HG03575 (cell line): Measurements from ENCODE around the gene MYB.
"Not testable (repeated sequence)": the region's sequence is repeated elsewhere in the genome, so short reads cannot be mapped to it uniquely, and the experiment has no call there.

ENCODE experiments used
- ATAC-seq: cut with Tn5 transposase; IDR thresholded peaks from one replicate; pipeline ENCODE4 v1.9.1; 2021; ENCODE audit not compliant: unreplicated experiment, insufficient number of reproducible peaks, low FRiP score; ENCODE audit errors: extremely low read depth

The MYB gene

GRCh38 chr6:135161411-135162395 is 19.4 kb upstream of the MYB start:
- ATAC-seq: no peak

GRCh38 chr6:135162678-135163439 is 18.2 kb upstream of the MYB start:
- no peak for ATAC-seq

DNA sequence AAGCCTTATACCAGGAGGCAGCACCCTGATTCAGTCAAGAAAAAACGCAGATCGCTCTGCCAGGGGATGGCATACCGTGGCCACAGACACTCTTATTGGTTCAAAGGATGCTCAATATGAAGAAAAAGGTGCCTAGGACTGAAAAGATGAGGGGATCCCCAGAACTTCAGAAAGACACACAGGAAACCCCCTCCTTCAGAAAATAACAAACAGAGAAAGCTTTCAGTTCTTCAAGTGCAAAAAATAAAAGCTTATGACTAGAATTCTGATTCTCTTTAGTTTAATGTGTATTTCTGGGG is 17.7 kb upstream of the MYB start:
- peak; percentile 45 for ATAC-seq

DNA sequence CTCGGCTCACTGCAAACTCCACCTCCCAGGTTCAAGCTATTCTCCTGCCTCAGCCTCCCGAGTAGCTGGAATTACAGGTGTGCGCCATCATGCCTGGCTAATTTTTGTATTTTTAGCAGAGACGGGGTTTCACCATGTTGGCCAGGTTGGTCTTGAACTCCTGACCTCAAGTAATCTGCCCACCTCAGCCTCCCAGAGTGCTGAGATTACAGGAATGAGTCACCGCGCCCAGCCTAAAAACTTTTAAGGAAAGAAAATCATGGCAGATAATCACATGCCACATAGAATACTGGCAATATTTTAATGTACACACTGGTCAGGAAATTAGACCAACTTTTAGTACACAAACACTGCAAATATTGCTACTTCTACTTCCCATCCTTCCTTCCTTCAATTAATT is 16.7 kb upstream of the MYB start:
- not testable (repeated sequence) for ATAC-seq

- no peak for ATAC-seq
Observed at GRCh38 chr6:135165031-135165430, 16.1 kb upstream of the MYB start.

DNA sequence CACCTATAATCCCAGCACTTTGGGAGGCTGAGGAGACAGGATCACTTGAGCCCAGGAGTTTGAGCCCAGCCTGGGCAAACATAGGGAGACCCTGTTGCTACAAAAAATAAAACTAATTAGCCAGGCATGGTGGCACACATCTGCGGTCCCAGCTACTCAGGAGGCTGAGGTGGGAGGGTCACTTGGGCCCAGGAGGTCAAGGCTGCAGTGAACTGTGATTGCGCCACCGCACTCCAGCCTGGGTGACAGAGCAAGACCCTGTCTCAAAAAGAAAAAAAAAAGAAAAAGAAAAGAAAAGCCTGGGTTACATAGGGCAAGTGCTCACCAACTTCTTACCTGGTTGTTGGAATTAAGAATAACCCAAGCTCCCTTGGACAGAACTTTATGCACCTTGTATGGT is 14.6 kb upstream of the MYB start:
- ATAC-seq: no peak

DNA sequence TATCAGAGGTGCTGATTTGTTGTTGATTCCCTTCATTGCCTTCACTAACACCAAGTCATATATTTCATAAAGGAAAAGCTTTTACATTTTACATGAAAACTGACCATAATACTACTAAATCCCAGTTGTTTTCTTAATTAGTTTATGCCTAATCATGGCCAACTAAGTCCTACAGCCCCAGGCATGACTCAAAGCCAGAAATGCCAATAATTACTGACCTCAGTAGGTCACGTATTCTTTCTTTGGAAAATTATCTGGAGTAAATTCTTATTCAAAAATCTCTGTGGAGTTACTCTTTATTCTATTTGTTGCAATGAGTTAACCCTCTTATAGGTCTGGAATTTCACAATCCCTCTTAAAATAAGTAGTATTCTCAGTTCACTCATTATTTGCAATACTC is 13.5 kb upstream of the MYB start:
- ATAC-seq: no peak

DNA sequence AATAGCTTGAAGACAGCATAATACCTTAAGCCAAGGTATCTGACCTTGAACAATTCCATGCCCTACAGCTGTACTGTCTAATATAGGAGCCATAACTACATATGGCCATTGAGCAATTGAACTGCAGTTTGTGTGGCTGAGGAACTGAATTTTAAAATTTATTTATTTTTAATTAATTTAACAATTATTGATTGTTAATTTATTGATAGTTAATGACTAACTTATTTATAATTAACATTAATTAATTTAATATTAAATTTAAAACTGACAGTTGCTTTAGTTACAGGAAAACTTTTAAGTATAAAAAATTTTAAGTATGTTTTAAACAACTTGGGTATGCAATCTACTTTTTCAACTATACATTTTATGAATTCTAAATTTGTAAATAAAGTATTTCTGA is 12.3 kb upstream of the MYB start:
- ATAC-seq: no peak

- no peak for ATAC-seq
Observed at GRCh38 chr6:135170238-135170637, 10.9 kb upstream of the MYB start.

DNA sequence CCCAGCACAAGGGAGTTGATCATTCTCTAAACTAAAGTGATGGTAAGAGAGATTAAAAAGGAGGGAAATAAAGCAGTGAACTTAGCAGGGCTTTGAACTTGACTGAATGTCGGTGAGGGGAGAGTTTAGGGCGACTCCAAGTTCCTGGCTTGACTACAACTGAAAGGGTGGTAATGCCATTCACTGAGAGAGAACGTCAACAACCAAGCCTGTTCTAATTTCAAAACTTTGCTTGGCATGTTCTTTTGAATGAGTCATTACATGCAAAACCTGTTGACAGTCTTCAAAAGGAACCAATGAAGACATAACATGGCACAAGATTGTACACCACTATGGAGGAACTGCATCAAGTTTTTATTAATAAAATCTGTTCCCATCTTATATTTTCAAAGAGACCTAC is 10.3 kb upstream of the MYB start:
- no peak for ATAC-seq

DNA sequence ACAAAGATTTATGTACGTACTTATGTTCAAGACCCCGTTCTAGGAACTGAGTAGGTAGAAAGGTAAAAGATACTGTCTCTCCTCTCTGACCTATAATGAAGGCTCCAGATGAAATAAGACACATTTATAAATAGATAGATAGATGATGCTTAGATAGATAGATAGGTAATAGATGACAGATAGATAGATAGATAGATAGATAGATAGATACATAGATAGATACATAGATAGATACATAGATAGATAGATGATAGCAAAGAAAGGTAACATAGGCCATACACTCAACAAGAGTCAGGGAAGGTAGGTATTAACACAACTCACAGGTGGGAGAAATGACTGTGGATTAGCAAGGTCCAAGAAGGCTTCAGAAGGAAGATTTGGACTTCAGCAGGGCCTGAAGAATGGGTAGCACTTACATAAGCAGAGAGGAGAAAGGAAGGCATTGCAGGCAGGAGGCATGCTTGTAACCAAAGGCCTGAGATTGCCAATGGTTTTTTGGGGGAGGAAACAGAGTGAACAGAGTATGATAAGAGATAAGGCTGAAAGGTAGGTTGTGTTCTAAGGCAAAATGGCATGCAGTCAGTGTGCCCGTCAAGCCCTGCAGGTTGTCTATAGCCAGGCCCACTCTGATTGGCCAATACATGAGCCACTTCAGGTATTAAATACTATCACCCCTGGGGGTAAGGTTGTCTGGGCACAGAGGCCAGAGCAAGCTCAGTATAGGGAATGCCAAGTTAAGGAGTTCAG is 7.7 kb upstream of the MYB start:
- no peak for ATAC-seq

GRCh38 chr6:135173989-135174484 is 7.1 kb upstream of the MYB start:
- no peak for ATAC-seq

DNA sequence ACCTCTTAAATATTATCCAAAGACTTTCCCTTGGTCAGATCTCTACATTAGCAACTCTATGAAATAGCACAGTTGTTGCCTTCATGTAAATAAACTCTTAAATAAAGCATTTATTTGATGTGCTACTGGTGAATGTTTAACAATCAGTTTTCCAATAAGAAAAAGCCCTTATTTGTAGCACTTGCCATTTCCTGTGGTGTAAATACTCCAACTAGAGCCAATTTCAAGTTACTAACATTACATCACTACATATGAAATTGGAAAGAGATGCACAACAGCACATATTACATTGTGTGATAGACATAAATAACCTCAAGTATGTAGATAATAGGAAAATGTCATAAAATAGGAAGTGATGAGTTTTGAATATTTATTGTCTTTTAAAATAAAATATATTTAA is 5.0 kb upstream of the MYB start:
- ATAC-seq: no peak

- ATAC-seq: no peak
Observed at GRCh38 chr6:135176464-135176863, 4.6 kb upstream of the MYB start.

DNA sequence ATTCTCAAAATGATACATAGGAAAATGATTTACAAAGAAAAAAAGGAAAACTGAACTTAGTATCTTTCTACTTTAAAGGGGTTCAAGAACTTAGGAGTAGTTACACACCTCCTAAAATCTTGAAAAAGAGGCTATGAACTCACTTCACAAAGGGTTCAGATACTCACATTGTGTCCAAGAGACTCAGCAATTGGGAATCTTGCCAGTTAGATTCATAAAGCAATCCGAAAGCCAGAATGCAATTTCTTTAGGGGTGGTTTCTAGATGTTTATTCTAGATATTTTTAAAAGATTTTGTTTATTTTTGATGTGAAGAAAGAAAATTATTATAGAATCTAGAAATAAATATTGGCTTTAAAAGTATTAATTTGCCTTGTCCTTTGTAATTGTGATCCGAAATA is 1.7 kb upstream of the MYB start:
- ATAC-seq: no peak

- ATAC-seq: no peak
Observed at GRCh38 chr6:135179920-135180541, 1.1 kb upstream of the MYB start.

GRCh38 chr6:135181333-135182070 is 394 bp downstream of the MYB start:
- ATAC-seq: no peak
